Measurements from ENCODE around the gene ZNF143. TPM values are rescaled to one million over a fixed set of nuclear protein-coding genes. Genes with fewer than 3 reads are reported as not detected.

Gene ZNF143
- total RNA-seq, 1 experiment from 2014 or later: 19.0 TPM

GRCh38 chr11:9570313-9571025 lies 109.7 kb downstream of the ZNF143 start:
- no TSS peak for BruUV-seq (replicated peaks)
- ChIA-PET CTCF (interaction anchor here (0.6 to 0.7 kb wide), 2 partner anchors 9 to 184 kb away, joined by 3 read pairs; no protein-coding TSS in a partner anchor), POLR2A (interaction anchor here (0.8 to 10.7 kb wide), 2 partner anchors 6 to 176 kb away, joined by 3 to 214 read pairs; partner anchors contain the start of gene WEE1)
- intact Hi-C loops (cut with micrococcal nuclease): loop anchor here (5.0 kb wide), 1 partner anchor 208 kb away; no protein-coding TSS in a partner anchor
- TF ChIP-seq CTCF (IDR thresholded peaks at IDR 0.05; ENCODE audit: unreplicated experiment): no peak
- H3K36me3 Mint-ChIP-seq (ENCODE audit: insufficient read depth, unreplicated experiment): peaks cover 16% of the 10 kb centered on the region
- H3K4me1 Mint-ChIP-seq (ENCODE audit: insufficient read depth, unreplicated experiment): peaks cover 34% of the 10 kb centered on the region
- H3K27me3 Mint-ChIP-seq (ENCODE audit: insufficient read depth, unreplicated experiment): no peaks in the 10 kb centered on the region
- DNase-seq (ENCODE audit: unreplicated experiment): no peak
- peak overlapping the region; percentile 100 for H3K27ac Mint-ChIP-seq (ENCODE audit: low read depth, unreplicated experiment)
- peak overlapping the region; percentile 43 for H3K4me3 Mint-ChIP-seq (ENCODE audit: unreplicated experiment)
- H3K9me3 Mint-ChIP-seq (ENCODE audit: unreplicated experiment): no peaks in the 10 kb centered on the region

GRCh38 chr11:9571071-9571762 lies 110.4 kb downstream of the ZNF143 start:
- DNase-seq (ENCODE audit: unreplicated experiment): no peak
- H3K4me1 Mint-ChIP-seq (ENCODE audit: insufficient read depth, unreplicated experiment): peaks cover 27% of the 10 kb centered on the region
- intact Hi-C loops (cut with micrococcal nuclease): loop anchor here (5.0 kb wide), 1 partner anchor 209 kb away; no protein-coding TSS in a partner anchor
- H3K9me3 Mint-ChIP-seq (ENCODE audit: unreplicated experiment): no peaks in the 10 kb centered on the region
- H3K36me3 Mint-ChIP-seq (ENCODE audit: insufficient read depth, unreplicated experiment): peaks cover 22% of the 10 kb centered on the region
- POLR2A ChIA-PET: interaction anchor here (0.6 to 1.1 kb wide), 4 partner anchors 42 to 186 kb away, joined by 3 to 8 read pairs (median 3); partner anchors contain the start of gene ZNF143
- no TSS peak for BruUV-seq (replicated peaks)
- no peaks in the 10 kb centered on the region for H3K27me3 Mint-ChIP-seq (ENCODE audit: insufficient read depth, unreplicated experiment)
- peak overlapping the region; percentile 54 for H3K27ac Mint-ChIP-seq (ENCODE audit: low read depth, unreplicated experiment)
- CTCF ChIA-PET: interaction anchor here (0.6 to 0.7 kb wide), 4 partner anchors 9 to 608 kb away, joined by 3 to 5 read pairs (median 3); no protein-coding TSS in a partner anchor
- H3K4me3 Mint-ChIP-seq (ENCODE audit: unreplicated experiment): no peak overlapping the region
- no peak for TF ChIP-seq CTCF (IDR thresholded peaks at IDR 0.05; ENCODE audit: unreplicated experiment)

- no peaks in the 10 kb centered on the region for H3K9me3 Mint-ChIP-seq (ENCODE audit: unreplicated experiment)
- peak overlapping the region; percentile 73 for H3K4me3 Mint-ChIP-seq (ENCODE audit: unreplicated experiment)
- ChIA-PET CTCF (interaction anchor here (0.7 kb wide), 2 partner anchors 179 to 608 kb away, joined by 3 to 5 read pairs; no protein-coding TSS in a partner anchor), POLR2A (interaction anchor here (0.6 to 2.6 kb wide), 6 partner anchors 40 to 731 kb away, joined by 3 to 45 read pairs (median 10); partner anchors contain the start of gene ZNF143)
- H3K36me3 Mint-ChIP-seq (ENCODE audit: insufficient read depth, unreplicated experiment): peaks cover 25% of the 10 kb centered on the region
- TF ChIP-seq CTCF (IDR thresholded peaks at IDR 0.05; ENCODE audit: unreplicated experiment): no peak
- intact Hi-C loops (cut with micrococcal nuclease): loop anchor here (5.0 kb wide), 1 partner anchor 209 kb away; no protein-coding TSS in a partner anchor
- no peaks in the 10 kb centered on the region for H3K27me3 Mint-ChIP-seq (ENCODE audit: insufficient read depth, unreplicated experiment)
- peaks cover 23% of the 10 kb centered on the region for H3K4me1 Mint-ChIP-seq (ENCODE audit: insufficient read depth, unreplicated experiment)
- no TSS peak for BruUV-seq (replicated peaks)
- peak overlapping the region; percentile 54 for H3K27ac Mint-ChIP-seq (ENCODE audit: low read depth, unreplicated experiment)
- no peak for DNase-seq (ENCODE audit: unreplicated experiment)
These were observed 110.9 kb downstream of the ZNF143 start for GRCh38 chr11:9571763-9572115.
